RKO (cell line): Measurements from ENCODE around the gene MACROH2A1.

Experiments
- DNase-seq: peaks from one replicate; pipeline ENCODE4 v3.0.0-alpha.2; 2016; ENCODE audit warnings: low spot score

Gene MACROH2A1

DNA sequence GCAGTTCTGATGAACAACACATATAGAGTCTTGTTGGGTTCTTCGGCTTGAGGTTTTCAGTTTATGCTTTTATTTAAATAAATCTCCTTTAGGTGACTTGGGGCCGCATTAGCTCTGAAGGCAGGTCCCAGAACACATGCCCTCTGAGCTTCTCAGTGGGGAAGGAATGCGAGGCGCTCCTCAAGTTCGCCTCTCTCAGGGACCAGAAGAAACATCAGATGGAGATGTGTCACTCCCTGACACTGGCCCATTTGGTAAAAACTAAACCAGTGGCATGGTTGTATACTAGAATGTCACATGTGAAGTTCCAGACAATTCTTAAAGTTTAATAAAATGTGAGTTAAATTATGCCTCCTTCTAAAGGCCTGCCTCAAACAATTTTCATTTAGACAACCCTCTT is 1.9 kb downstream of the MACROH2A1 start:
- DNase-seq = no peak

DNA sequence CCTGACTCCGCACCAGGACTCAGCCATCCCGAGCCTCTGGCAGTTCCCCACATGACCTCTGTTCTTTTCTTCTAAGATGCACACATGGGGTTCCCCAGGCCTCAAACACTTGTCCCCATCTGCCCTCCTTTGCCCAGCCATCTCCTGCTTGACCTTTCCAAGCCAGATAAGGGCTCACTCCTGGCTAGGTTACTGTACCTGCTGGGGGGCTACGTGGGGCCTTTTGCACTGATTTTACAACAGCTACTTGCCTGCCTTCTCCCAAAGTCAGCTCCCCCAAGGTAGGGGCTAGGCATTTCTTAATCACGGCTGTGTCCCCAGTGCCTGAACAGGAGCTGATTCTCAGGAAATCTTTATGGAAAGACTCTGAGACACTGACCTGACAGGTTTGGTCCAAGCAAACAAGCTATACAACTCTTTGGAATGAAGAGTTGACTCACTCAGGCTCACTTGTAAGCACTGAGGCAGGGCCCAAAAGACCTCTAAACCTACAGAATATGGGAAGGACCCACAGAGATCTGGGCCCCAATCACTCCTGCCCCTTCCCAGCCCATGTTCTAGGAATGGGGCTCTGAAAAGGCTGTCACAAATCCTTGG is 2.5 kb downstream of the MACROH2A1 start:
- no peak for DNase-seq

DNA sequence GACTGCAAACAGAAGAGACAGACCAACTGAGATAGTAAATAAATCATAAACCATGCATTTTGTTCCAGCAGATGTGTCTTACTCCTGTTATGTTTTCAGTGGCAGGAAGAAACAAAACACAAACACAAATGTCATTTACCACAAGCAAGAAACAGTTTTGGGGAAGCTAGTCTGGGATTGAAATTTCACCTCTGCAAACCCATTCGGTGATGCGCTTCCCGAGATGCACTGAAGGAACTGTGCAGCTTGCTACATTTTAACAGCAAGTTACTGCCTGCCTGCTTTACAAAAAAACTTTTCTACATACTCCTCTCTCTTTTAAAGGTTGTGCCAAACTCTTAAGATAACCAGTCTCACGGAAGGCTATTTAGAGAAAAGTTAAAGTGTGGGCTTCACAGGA is 3.2 kb downstream of the MACROH2A1 start:
- no peak for DNase-seq

DNA sequence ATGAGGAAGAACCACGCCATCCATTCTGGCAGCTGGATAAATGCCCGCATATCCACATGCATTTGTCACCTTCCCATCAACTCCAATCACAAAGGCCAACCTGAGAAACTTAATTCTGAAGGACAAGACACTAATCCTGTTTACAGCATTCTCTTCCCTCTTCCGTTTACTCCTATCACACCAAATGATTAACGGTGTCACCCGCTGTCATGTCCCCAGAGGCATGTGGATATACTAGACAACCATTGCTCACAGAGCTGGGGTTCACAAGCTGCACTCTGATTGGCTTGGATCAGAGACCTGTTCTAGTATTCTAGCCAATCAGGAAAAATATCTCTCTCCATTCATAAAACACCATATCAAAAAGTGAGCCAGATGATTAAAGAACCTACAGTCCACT is 3.6 kb downstream of the MACROH2A1 start:
- no peak for DNase-seq

DNA sequence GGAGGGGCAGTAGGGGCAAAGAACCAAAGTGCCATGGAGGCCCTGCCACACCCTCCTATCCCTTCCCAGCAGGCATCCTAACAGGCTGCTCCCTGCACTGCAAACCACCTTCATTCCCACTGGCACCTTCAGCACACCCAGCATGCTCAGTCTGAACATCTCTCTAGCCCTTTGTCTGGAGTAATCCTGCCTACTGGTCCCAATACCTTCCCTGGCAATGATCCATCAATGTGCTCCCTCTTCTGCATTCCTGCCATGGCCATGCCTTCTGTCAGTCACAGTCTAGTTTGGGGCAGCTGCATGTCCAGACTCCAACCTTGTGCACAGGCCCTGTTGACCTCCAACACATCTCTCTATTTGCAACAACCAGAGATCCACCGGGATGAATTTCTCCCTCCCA is 4.9 kb downstream of the MACROH2A1 start:
- DNase-seq = no peak

DNA sequence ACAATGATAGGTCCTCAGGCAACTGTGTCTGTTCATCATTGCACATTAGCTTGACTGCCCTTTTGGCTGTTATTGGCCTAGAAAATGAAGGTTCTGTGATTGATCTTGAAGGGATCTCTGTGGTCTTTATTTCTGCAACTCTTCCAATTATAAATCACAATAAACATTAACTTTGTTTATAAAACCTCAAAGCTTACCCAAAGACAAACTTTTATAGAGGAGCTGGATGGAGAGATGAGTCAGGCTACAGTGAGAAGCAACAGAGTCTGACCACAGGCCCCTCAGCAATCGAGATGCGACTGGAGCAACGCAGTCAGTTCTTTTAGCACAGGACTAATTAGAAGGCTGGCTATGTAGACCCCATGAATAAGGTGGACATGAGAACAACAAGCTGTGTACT is 5.3 kb downstream of the MACROH2A1 start:
- no peak for DNase-seq

DNA sequence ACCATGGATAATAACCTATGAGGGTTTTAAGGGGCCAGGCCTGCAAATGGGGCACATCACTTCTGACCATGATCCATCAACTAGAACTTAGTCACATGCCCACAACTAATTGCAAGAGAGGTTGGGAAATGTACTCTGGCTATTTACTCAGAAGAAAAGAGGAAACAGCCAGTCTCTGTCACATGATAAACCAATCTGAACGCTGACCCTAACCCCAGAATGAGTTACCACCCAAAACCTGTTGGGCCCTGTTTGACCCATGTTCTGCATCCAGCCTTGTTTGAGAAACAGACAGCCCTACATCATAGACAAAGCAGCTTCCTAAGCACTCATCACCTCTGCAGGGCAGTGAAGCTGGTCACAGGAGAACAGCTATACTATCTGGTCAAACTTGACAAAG is 5.8 kb downstream of the MACROH2A1 start:
- DNase-seq = no peak

DNA sequence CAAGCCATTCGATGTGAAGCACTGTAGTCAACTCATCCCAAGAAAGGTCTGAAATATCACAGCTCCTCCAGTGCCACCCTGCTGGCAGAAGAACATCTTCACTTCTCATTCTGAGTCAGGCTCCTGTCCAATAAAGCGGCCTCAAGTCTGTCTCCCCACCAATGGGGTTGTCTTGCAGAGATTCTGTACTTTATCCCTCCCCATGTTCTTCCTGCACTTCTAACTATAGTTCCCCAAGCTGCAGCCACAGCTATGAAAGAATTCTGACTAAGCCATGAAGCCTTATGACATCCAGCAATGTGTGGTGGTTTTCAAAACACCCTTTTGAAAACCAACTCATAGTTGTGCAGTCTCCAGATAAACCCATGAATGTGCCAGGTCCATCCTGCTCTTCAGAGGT is 6.8 kb downstream of the MACROH2A1 start:
- no peak for DNase-seq

DNA sequence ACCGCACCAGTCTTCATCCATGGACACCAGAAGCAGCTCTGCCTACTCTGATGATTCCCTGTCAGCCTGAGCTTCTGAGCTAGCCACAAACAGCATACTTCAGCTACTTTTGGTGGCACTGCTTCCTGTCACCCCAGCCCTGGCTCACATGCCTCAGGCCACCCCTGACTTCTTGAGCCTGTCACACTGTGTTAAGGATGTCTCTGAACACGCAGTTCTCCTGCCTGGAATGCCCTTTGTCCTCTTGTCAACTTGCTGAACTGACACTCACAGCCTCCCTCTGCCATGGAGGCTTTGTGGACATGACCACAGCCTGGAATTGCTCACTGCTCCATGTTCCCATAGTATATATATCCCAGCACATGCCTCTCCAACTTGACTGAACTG is 7.2 kb downstream of the MACROH2A1 start:
- no peak for DNase-seq

DNA sequence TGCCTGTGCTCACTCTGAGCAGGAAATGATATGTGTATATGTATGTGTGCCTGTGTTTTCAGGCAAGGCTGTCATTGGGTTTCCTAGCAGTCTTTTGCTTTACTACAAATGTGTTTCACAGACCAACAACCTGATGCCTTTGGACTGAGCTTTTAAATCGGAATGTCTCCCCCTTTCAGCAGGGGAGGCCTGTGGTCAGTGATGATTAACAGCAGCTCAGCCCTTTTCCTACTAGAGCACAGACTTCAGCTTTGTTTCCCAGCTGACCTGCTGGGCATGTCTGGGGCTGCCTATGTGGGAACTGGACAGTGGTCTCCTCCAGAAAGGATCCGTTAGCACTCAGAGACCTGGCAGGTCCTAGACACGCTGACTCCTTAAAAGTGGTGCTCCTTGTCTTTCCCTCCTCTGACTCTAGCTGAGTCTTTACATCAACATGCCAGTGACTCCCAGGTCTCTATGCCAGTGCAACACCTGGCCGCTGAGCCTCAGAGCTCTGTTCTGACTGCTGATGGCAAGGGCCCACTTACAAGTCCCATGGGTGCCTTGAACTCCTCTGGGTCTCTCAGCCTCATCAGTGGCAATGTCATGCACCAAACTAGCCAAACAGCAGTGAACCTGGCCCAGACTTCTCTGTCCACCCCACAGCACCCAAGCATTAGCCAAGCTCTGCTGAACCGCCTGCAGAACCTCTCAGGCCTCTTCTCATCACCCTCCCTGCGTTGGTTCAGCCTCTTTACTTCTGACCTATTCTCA is 7.7 kb downstream of the MACROH2A1 start:
- DNase-seq = no peak

DNA sequence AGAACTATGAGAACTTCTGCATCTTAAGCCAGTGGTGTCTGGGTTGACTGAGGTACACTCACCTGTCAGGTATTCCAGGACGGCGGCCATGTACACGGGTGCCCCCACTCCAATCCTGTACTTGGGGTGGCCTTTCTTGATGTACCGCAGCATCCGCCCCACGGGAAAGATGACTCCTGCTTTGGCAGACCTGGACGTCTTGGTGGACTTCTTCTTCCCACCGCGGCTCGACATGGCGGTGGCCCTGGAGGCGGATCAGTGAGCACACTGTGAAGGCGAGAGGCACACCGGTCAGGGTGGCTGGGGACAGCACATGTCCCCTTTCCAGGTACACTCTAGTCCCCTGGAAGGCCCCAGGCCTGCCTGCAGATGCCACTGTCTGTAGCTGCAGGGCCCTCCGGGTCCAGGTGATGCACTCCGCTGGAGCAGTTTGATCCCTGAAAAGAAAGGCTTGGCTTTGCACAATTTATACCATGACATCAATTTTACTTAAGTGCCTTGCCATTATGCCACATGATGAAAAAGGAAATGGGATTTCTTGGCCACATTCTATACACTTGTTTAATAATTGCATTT is 10.1 kb downstream of the MACROH2A1 start:
- no peak for DNase-seq

DNA sequence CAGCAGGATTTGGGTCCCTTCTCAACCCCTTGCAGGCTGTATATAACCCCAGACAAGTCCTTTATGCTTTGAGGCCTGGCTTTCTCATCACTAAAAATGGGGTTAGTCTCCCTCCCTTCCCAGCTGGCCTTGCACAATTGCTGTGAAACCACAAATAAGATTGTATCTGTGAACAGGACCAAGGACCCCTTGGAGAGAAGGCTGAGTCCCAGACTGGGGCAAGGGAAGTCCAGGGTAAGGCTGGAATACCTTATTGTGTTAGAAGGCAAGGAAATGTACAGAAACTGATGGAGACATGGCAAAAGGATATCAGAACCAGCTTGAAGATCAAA is 11.4 kb downstream of the MACROH2A1 start:
- no peak for DNase-seq

DNA sequence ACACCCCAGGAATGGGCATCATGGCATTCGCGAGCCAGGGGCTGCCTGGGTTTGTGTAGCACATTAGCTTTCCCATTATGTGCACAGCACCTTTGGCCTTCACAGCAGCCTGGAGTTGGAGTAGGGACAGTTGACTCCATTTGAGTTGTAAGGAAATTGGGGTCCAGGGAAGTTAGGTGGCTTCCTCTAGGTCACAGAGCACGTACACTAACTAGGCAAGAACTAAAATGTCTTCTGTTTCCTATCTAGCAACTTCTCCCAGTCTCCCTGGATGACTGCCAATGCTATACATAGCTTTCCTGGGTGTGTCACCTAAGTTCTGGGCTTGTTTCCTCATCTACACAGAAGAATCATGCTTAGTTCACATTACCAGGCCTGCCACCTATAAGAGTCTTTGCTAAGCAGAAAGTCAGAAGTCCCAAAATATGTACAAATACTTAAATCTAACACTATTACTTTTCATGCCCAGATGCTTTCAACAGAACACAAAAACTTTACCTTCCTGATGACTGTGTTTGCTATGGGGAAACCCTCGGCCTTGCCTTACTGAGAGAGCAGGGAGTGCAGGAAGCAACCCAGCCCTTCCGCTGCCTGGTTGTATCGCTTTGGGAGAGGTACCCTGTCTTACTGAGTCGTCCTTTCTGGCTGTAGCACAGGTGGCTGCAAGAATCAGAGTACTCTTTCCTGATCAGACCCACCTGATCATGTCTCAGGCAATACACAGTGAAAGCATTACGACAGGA is 12.0 kb downstream of the MACROH2A1 start:
- DNase-seq = peak; percentile 33

DNA sequence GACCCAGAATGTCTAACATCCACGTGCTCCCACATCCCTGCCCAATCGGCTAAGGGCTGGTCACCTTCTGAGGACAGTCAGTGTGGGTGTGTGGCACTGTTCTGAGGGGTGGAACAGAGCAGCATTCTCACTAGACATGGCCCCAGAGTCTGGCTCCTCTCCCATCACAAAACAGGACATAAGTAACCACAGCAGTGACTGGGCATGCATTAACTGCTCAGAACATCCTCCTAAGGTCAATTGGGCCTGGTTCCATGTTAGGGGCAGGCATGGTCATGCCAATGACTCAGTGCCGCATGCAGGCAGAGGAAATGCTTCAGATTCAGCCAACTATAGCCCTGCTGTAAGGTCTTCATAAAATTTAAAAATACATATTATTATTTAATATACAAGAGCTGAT is 12.9 kb downstream of the MACROH2A1 start:
- DNase-seq = no peak

DNA sequence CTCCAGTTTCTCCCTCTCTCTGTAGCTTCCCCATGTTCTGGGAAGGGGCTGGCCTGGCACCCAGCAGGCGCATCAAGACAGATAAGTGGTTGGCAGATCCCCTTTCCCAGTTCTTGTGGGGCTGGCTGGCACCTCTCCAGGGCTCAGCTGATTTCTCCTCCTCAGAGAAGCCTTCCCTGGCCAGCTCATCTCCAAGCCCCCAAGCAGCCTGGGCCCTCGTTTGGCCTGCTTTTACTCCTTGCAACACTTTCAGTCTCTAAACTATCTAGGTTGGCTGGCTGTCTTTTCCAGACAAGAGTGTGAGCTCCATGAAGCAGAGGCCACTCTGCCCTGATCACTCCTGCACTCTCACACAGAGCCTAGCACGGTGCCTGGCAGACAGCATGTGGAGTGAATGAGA is 13.5 kb downstream of the MACROH2A1 start:
- no peak for DNase-seq

DNA sequence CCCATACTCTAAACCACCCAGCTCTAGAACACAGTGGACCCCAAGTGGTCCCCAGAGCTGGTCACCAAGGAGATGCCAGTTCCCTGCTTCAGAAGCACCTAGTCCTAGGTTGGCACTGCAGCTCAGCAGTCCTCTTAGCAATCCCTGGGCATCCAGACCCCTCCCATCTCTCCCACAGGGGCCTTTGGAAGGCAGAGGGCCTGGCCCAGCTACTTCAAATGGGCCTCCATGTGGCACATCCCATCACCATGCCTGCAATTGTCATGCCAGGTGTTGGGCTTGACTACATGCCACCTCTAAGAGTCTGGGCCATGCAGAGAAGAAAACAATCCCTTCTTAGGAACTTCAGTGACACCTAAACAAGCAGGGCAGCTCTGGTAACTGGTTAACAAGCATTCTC is 14.1 kb downstream of the MACROH2A1 start:
- no peak for DNase-seq

DNA sequence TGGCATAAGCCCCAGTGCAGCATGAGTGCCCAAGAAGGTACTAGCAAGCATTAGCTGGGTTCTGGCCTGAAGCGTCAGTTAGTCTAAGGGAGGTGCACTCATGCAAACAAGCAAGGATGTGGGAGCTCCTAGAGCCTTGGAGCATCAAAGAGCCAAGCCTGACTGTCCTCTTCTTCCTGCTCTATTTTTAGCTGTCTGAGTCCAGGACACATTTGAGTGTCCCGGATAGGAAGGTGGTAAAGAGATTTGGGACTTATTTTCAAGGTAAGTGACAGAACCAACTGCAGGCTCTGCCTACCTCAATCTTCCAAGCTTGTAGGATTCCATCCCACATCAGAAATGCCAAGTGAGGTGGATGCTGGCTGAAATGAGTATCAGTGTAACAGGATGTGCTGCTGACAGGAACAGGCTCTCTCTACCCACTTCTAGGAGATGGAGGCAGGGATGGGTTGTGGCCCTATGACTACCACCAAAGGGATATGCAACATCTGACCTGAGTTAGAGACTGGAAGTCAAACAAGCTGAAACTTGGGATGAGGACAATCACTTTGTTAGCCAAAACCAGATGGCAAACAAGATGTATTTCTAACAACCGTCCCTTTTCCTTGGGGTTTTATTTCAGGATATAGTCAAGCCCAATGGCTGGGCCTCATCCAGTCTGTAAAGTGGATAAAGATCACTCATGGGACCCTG is 15.1 kb downstream of the MACROH2A1 start:
- no peak for DNase-seq

DNA sequence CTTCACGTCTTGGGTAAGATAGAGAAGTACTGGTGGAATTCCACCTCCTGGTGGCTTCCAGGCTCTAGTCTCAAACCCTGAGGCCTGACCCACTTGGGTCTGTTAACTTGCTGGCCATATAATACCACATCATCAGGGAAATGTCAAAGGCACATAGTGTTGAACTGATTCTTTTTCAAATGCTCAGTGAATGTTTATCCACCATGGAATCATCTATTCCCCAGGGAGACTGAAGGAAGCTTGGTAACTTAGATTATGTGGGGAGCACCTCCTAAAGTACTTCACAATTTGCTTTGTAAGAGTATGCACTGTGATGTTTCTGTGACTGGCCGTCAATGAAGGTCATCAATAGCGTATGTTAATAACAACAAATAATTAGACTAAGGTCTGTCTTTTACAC is 16.1 kb downstream of the MACROH2A1 start:
- DNase-seq = no peak

DNA sequence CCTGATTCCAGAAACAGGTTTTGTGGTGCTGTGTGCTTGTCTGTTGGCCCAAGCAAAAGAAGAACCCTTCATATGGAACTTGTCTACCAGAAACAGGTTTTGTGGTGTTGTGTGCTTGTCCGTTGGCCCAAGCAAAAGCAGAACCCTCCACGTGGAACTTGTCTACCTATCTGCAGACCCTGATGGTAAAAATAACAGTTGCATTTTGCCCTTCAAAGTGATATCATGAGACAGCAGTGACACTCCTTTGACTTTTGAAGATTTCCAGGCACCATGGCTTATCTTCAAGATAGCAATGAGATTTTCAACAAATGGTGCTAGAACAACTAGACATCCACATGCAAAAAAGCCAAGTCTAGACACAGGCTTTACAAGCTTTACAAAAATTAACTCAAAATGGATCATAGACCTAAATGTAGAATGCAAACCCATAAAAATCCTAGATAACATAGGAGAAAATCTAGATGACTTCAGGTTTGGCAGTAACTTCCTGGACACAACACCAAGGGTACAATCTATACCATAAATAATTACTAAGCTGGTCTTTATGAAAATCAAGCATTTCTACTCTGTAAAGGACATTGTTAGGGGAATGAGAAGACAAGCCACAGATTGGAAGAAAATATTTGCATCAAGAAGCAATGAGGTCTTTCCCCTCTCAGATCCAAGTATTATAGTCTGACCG is 16.8 kb downstream of the MACROH2A1 start:
- no peak for DNase-seq

DNA sequence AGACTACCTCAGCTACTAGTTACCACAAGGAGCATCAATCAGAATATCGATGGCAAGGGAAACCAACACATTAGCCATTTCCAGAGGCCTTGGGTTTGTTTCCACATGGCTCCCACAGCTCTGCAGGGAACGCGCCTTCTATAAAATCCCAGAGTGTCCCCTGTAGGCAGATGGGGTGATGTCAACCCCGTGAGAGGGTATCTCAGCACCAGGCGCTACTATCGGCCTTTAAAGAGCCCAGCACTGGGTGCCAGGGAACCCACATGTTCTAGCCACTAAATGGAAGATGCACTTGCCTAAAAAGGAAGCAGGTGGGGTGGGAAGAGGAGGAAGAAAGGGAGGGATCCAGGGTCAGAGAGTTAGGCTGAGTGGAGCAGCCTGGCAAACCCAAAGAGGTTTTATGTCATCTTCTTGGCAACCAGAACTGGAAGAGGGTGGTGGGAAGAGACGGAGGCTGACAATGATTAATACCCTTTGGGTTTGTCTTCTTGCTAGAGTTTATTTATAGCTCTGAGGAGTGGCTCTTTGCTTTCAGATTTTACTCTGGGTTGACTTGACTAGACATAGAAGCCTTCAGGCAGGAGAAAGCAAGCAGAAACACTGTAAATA is 19.9 kb downstream of the MACROH2A1 start:
- DNase-seq = no peak
